Retinal pigment epithelial cell (primary cell): ENCODE data around the gene HELT.

ENCODE experiments used
- DNase-seq: peaks from one replicate; pipeline ENCODE4 v3.0.0-alpha.2; 2010; ENCODE audit warnings: low read depth
- H3K4me3 ChIP-seq: 2 replicates; pipeline ENCODE4 v1.5.1; 2011; ENCODE audit warnings: mild to moderate bottlenecking, low read length, control low read depth, moderate library complexity
- CTCF ChIP-seq: conservative IDR thresholded peaks from 2 replicates; pipeline ENCODE4 v1.5.1; 2011; ENCODE audit warnings: low read depth, low read length, control low read depth, inconsistent platforms

Gene HELT

GRCh38 chr4:185004562-185005218 is 13.6 kb upstream of the HELT start:
- TF ChIP-seq CTCF: no peak
- DNase-seq: no peak
- H3K4me3 ChIP-seq: peak overlapping the region; percentile 40

DNA sequence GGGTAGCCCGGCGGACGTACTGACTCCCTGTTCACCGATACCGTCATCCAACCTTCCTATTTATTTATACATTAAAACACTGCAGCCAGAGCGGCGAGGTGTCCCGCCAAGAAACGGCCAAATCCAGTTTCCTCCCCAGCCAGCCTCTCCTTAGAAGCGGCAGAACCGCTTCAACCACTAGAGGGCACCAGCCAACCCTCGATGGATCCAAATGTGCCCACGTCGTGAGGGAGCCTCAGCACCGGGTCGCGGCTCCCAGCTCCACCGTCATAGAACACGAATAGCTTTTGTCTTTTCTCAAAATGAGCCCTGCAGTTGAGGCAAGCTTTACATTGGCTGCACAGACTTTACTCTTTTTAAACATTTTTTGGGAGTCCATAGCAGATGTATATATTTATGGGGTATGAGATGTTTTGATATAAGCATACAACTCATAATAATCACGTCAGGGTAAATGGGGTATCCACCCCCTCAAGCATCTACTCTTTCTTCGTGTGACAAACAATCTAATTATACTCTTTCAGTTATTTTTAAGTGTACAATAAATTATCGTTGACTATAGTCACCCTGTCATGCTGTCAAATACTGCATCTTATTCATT is 13.0 kb upstream of the HELT start:
- DNase-seq: peak; percentile 24
- TF ChIP-seq CTCF: peak; percentile 96
- H3K4me3 ChIP-seq: peak overlapping the region; percentile 40

GRCh38 chr4:185011408-185011807 is 6.9 kb upstream of the HELT start:
- TF ChIP-seq CTCF: peak; percentile 88
- no peak for DNase-seq

GRCh38 chr4:185013417-185014125 is 4.7 kb upstream of the HELT start:
- TF ChIP-seq CTCF: no peak
- DNase-seq: no peak
- no peak overlapping the region for H3K4me3 ChIP-seq

More at GRCh38 chr4:185011408-185011807, 6.9 kb upstream of the HELT start:
- no peak overlapping the region for H3K4me3 ChIP-seq

- no peak for DNase-seq
- no peak overlapping the region for H3K4me3 ChIP-seq
- peak; percentile 43 for TF ChIP-seq CTCF
These were observed 3.2 kb upstream of the HELT start for GRCh38 chr4:185015108-185015507.

GRCh38 chr4:185016101-185016940 is 2.0 kb upstream of the HELT start:
- no peak overlapping the region for H3K4me3 ChIP-seq
- no peak for TF ChIP-seq CTCF
- no peak for DNase-seq
